Central memory CD8-positive, alpha-beta T cell (primary cell): ENCODE results near the gene FZD2.
"Not testable (repeated sequence)": the region's sequence is repeated elsewhere in the genome, so short reads cannot be mapped to it uniquely, and the experiment has no call there.

Experiments
- ATAC-seq: fragments of 150-1000 bp; cut with Tn5 transposase; replicated peaks from 2 replicates; pipeline ENCODE4 v1.10.0; 2022; ENCODE audit warnings: mild to moderate bottlenecking, moderate FRiP score, moderate number of reproducible peaks; ENCODE audit not compliant: poor library complexity, severe bottlenecking; ENCODE audit errors: extremely low read depth
- DNase-seq, 2 donors: peaks; one replicate each; pipeline ENCODE4 v3.0.0; 2021; ENCODE audit warnings: low spot score in 2 of 2
- H3K27ac Mint-ChIP-seq: one replicate; pipeline ENCODE4 v1.8.0; 2022; ENCODE audit warnings: low read depth, mild to moderate bottlenecking, moderate library complexity, mixed read lengths
- H3K27me3 Mint-ChIP-seq: one replicate; pipeline ENCODE4 v1.8.0; 2022; ENCODE audit warnings: mixed read lengths
- H3K36me3 Mint-ChIP-seq: one replicate; pipeline ENCODE4 v1.8.0; 2022; ENCODE audit warnings: mild to moderate bottlenecking, moderate library complexity, mixed read lengths; ENCODE audit not compliant: insufficient read depth
- H3K4me1 Mint-ChIP-seq: one replicate; pipeline ENCODE4 v1.8.0; 2022; ENCODE audit warnings: mixed read lengths
- H3K4me3 Mint-ChIP-seq: one replicate; pipeline ENCODE4 v1.8.0; 2022; ENCODE audit warnings: mild to moderate bottlenecking, moderate library complexity, mixed read lengths
- H3K9me3 Mint-ChIP-seq: one replicate; pipeline ENCODE4 v1.8.0; 2022; ENCODE audit warnings: mixed read lengths

The FZD2 gene

DNA sequence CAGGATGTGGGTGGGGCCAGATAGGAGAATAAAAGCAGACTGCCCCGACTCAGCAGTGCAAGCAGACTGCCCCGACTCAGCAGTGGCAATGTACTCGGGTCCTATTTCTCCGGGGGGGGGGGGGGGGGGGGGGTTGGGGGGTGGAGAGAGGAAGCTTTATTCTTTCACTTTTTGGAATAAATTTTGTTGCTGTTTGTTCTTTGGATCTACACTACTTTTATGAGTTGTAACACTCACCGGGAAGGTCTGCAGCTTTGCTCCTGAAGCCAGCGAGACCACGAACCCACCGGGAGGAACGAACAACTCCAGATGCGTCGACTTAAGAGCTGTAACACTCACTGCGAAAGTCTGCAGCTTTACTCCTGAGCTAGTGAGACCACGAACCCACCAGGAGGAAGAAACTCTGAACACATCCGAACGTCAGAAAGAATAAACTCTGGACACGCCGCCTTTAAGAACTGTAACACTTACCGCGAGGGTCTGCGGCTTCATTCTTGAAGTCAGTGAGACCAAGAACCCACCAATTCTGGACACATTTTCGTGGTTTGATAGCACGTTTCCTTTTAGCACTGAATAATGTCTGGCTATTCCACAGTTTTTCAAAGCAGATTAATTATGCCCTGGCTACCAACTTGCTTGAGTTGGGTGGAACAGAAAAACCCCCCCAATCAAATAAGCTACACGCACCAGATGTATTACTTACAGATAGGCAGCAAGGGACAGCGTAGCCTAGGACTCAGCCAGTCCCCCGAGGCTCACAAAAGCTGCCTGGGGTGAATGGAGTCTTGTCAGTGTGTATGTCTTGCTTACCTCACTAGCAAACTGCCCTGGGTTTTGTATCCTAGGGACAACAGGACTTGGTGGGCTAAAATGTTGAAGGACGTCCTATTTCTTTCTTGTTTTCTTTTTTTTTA lies 11.9 kb downstream of the FZD2 start:
- Mint-ChIP-seq H3K4me1 (no peaks in the 10 kb centered on the region), H3K4me3 (no peak overlapping the region), H3K27ac (no peak overlapping the region), H3K9me3 (peaks cover 6% of the 10 kb centered on the region), H3K36me3 (peaks cover 2% of the 10 kb centered on the region), H3K27me3 (peaks cover 58% of the 10 kb centered on the region)
- no peak for DNase-seq
- ATAC-seq: no peak

DNA sequence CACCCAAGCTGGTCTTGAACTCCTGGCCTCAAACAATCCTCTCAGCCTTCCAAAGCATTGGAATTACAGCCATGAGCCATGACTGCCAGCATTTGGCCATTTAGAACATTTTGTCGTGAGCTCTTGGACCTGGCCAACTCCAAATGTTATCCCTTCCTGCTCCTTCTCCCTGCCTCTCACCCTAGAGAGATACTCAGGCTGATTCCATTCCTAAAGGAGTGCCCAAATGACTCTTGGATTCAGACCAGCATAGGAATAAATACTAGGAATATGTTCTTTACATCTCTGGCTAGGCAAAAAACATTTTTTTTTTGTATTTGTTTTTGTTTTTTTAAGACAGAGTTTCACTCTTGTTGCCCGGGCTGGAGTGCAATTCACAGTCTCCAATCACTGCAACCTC lies 15.5 kb downstream of the FZD2 start:
- no peak overlapping the region for H3K27ac Mint-ChIP-seq
- ATAC-seq: no peak
- H3K9me3 Mint-ChIP-seq: no peaks in the 10 kb centered on the region
- H3K4me3 Mint-ChIP-seq: no peak overlapping the region
- peaks cover 48% of the 10 kb centered on the region for H3K27me3 Mint-ChIP-seq
- no peak for DNase-seq
- H3K4me1 Mint-ChIP-seq: no peaks in the 10 kb centered on the region
- H3K36me3 Mint-ChIP-seq: peaks cover 2% of the 10 kb centered on the region

DNA sequence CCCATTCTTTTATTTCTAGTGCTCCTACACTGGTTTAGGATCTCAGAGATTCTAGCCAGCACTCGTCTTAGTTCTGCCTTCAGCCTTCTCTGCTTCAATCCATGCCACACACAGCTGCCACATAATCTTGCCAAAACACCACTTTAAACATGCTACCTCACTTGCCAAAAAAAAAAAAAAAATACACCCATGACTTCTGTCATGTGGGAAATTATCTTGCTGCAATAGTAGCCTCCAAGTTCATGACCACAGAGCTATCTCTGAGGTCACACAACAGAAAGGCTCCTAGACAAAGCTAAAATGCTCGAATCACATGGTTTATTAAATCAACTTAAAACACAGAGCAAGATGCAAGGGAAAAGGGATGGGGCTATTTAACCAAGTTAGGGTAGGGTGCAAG lies 18.1 kb downstream of the FZD2 start:
- ATAC-seq (no peak), DNase-seq (no peak)
- Mint-ChIP-seq H3K36me3 (no peaks in the 10 kb centered on the region), H3K27ac (no peak overlapping the region), H3K27me3 (peaks cover 61% of the 10 kb centered on the region), H3K9me3 (no peaks in the 10 kb centered on the region), H3K4me3 (no peak overlapping the region), H3K4me1 (no peaks in the 10 kb centered on the region)

DNA sequence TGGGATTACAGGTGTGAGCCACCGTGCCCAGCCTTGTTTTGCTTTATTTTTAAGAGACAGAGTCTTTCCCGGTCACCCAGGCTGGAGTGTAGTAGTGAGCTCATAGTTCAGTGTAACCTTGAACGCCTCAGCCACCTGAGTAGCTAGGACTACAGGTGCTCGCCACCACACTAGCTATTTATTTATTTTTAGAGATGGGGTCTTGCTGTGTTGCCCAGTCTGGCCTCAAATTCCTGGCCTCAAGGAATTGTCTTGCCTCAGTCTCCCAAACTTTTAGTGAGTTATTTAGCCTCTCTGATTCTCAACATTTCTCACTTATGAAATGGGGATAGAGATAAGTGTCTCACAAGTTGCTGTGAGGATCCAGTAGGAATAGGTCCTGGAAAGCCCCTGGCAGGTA lies 21.7 kb downstream of the FZD2 start:
- Mint-ChIP-seq H3K4me3 (no peak overlapping the region), H3K4me1 (no peaks in the 10 kb centered on the region)

DNA sequence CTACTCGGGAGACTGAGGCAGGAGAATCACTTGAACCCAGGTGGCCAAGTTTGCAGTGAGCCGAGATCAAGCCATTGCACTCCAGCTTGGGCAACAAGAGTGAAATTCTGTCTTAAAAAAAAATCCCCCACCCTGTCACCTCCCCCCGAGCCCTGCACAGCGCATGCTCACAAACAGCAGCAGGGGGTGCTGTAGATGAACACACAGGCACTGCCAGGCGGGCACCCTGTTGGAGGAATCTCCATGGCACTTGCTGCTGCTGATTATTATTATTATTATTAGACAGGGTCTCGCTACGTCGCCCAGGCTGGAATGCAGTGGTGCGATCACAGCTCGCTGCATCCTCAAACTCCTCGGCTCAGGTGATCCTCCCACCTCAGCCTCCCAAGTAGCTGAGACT lies 24.6 kb downstream of the FZD2 start:
- Mint-ChIP-seq H3K36me3 (no peaks in the 10 kb centered on the region), H3K27ac (no peak overlapping the region), H3K4me1 (no peaks in the 10 kb centered on the region), H3K4me3 (no peak overlapping the region), H3K9me3 (no peaks in the 10 kb centered on the region), H3K27me3 (peaks cover 62% of the 10 kb centered on the region)
- DNase-seq (no peak), ATAC-seq (no peak)

More for the DNA sequence above, 21.7 kb downstream of the FZD2 start:
- no peaks in the 10 kb centered on the region for H3K9me3 Mint-ChIP-seq
- no peaks in the 10 kb centered on the region for H3K36me3 Mint-ChIP-seq
- ATAC-seq (no peak), DNase-seq (no peak)
- peaks cover 82% of the 10 kb centered on the region for H3K27me3 Mint-ChIP-seq
- H3K27ac Mint-ChIP-seq: no peak overlapping the region

DNA sequence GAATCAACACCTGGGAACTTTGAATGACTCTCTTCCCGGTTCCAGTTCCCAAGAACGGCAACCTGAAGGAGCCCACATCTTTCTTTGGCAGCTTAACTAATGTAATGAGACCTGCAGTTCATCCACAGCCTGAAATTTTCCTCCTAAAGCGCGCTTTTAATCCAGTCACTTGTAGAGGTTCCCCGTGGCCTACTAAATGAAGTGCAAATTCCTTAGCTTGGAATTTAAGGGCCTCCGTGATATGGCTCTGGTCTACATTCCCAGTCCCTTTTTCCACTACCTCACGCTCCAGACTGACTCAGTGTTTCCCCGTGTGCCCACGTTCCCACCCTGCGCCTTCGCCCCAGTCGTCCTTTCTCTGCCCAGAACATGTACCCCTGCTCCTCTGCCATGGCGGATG lies 27.2 kb downstream of the FZD2 start:
- ATAC-seq (no peak), DNase-seq (no peak)
- Mint-ChIP-seq H3K27ac (no peak overlapping the region), H3K4me1 (no peaks in the 10 kb centered on the region), H3K9me3 (no peaks in the 10 kb centered on the region), H3K36me3 (no peaks in the 10 kb centered on the region), H3K27me3 (peaks cover 42% of the 10 kb centered on the region), H3K4me3 (no peak overlapping the region)

DNA sequence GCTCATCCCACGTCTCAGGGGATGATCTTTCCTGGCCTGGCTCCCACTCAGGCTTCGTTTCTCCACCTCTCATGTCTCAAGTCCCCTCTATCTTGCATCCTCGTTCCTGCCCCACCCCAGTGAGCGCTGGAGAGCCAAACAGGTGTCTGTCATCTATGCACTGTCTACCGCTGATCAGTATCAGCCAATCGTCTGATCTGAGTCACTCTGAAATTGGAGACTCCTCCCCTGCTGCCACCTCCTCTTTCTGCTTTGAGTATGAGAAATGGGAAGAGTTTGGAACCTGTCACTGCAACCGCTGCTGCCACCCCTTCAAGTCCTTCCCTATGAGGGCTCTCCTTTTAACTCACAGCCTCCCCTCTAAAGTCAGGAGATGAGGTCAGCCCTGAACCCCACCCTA lies 28.0 kb downstream of the FZD2 start:
- H3K27ac Mint-ChIP-seq: no peak overlapping the region
- H3K36me3 Mint-ChIP-seq: no peaks in the 10 kb centered on the region
- H3K4me1 Mint-ChIP-seq: no peaks in the 10 kb centered on the region
- no peak overlapping the region for H3K4me3 Mint-ChIP-seq
- peaks cover 33% of the 10 kb centered on the region for H3K27me3 Mint-ChIP-seq
- no peak for DNase-seq
- no peaks in the 10 kb centered on the region for H3K9me3 Mint-ChIP-seq
- no peak for ATAC-seq

DNA sequence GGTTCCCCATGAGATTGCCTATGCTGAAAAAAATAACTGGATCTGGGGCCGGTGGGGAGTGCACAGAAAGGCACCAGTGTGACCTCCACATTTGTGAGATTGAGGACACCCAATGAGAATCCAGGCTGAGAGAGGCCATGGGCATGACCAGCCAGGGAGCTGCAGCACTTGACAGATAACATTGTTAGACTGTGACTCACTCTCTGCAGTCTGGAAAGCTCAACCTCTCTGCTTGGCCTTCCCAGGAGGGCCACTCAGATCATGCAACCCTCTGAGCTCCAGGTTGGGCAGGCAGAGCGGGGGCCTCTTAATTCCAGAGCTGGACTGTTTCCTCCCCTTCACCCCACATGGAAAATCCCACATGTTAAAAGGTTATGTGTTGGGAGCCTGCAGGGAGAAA lies 30.1 kb downstream of the FZD2 start:
- Mint-ChIP-seq H3K4me3 (no peak overlapping the region), H3K27ac (no peak overlapping the region), H3K9me3 (no peaks in the 10 kb centered on the region), H3K27me3 (peaks cover 17% of the 10 kb centered on the region), H3K36me3 (no peaks in the 10 kb centered on the region), H3K4me1 (no peaks in the 10 kb centered on the region)
- ATAC-seq (no peak), DNase-seq (no peak)

DNA sequence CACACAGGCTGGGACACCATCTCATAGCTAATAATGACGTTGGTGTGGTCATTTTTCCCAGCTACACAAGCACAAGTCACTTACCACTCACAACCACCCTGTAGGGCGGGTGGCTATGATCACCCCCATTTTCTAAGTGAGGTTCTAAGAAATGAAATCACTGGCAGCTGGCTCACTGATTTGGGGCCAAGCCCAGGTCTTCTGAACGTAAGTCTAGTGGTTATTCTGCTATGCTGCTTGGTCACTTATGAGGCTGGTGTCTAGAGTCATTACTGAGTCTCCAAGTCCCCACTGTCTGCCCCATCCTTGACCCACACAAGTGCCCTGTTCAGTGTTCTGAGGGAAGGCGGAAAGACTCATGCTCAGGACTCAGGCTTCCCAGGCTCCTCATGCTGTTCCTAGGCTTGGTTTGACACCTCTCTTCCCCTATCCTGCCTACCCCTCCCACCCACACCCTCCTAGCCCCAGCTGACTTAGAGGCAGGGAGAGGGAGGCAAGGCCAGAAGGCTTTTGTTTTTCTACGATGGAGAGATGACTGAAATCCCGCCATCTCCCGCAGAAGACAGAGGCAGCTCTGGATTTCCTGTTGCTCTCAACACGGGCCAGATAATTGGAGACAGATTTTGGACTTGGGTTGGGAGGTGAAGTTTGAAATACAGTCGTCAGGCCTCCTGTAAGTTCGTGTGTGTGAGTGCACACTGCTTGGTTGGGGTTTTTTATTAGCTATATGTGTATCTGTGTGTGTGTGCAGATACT lies 32.2 kb downstream of the FZD2 start:
- DNase-seq (no peak), ATAC-seq (no peak)
- H3K4me3 Mint-ChIP-seq: no peak overlapping the region
- peaks cover 10% of the 10 kb centered on the region for H3K27me3 Mint-ChIP-seq
- no peaks in the 10 kb centered on the region for H3K36me3 Mint-ChIP-seq
- no peaks in the 10 kb centered on the region for H3K4me1 Mint-ChIP-seq
- H3K27ac Mint-ChIP-seq: no peak overlapping the region
- no peaks in the 10 kb centered on the region for H3K9me3 Mint-ChIP-seq

DNA sequence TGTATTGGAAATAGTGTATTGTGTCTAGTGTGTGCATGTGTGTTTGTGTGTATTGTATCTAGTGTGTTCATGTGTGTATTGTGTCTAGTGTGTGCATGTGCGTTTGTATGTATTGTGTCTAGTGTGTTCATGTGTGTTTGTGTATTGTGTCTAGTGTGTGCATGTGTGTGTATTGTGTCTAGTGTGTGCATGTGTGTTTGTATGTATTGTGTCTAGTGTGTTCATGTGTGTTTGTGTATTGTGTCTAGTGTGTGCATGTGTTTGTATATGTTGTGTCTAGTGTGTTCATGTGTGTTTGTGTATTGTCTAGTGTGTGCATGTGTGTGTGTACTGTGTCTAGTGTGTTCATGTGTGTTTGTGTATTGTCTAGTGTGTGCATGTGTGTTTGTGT lies 32.8 kb downstream of the FZD2 start:
- not testable (repeated sequence) for H3K4me1 Mint-ChIP-seq, H3K4me3 Mint-ChIP-seq, ATAC-seq, H3K9me3 Mint-ChIP-seq, H3K27ac Mint-ChIP-seq, DNase-seq, H3K36me3 Mint-ChIP-seq
- H3K27me3 Mint-ChIP-seq: peaks cover 10% of the 10 kb centered on the region

DNA sequence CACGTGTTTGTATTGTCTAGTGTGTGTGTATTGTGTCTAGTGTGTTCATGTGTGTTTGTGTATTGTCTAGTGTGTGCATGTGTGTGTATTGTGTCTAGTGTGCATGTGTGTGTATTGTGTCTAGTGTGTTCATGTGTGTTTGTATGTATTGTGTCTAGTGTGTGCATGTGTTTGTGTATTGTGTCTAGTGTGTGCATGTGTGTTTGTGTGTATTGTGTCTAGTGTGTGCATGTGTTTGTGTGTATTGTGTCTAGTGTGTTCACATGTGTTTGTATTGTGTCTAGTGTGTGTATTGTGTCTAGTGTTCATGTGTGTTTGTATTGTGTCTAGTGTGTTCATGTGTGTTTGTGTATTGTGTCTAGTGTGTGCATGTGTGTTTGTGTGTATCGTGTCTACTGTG lies 33.5 kb downstream of the FZD2 start:
- not testable (repeated sequence) for H3K36me3 Mint-ChIP-seq, H3K4me1 Mint-ChIP-seq, H3K9me3 Mint-ChIP-seq, DNase-seq, ATAC-seq, H3K4me3 Mint-ChIP-seq, H3K27ac Mint-ChIP-seq
- peaks cover 10% of the 10 kb centered on the region for H3K27me3 Mint-ChIP-seq

DNA sequence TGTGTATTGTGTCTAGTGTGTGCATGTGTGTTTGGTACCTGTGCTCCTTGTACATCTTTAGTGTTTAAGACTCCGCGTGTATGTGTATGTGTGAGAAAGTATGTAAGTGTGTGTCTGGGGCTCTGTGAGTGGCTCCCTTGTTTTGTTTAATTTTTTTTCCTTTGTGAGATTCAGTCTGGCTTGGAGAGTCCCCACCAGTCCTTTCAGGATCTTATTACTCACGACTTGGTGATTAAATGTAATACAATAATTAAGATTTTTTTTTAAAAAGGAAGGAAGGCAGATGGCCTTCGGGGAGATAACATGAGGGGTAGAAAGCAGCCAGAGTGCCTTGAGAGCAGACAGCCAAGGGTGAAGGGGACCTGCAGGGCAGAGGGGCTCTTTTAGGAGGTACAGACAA lies 33.9 kb downstream of the FZD2 start:
- no peak overlapping the region for H3K4me3 Mint-ChIP-seq
- H3K9me3 Mint-ChIP-seq: no peaks in the 10 kb centered on the region
- ATAC-seq (no peak), DNase-seq (no peak)
- H3K27me3 Mint-ChIP-seq: peaks cover 15% of the 10 kb centered on the region
- no peak overlapping the region for H3K27ac Mint-ChIP-seq
- no peaks in the 10 kb centered on the region for H3K4me1 Mint-ChIP-seq
- H3K36me3 Mint-ChIP-seq: no peaks in the 10 kb centered on the region

DNA sequence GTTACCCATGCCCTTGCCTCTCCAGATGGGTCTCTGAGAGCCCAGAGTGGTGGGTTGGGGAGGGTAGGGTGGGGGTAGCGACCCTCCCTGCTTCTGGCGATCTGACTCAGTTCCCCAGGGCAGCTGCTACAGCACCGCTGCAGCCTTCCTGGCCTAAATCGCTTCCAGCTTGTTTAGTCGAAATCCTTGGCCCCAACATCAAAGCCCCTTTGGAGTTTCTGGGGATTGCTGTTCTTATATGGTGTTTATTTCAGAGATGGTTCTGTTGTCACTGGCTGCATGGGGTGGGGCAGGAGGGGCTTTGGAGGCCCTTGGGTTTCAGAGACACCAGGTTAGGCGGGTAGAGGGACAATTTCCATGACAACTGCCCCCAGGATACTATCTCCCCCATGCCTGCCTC lies 35.9 kb downstream of the FZD2 start:
- Mint-ChIP-seq H3K4me3 (no peak overlapping the region), H3K36me3 (no peaks in the 10 kb centered on the region), H3K9me3 (no peaks in the 10 kb centered on the region), H3K4me1 (no peaks in the 10 kb centered on the region), H3K27ac (no peak overlapping the region), H3K27me3 (peaks cover 28% of the 10 kb centered on the region)
- ATAC-seq (no peak), DNase-seq (no peak)
